NB4 (cell line): ENCODE data around the gene INF2.

Experiments
- MAX ChIP-seq: IDR thresholded peaks from 2 replicates; pipeline ENCODE4 v1.6.1; 2011; ENCODE audit warnings: low read depth, low read length
- MYC ChIP-seq: IDR thresholded peaks from 2 replicates; pipeline ENCODE4 v1.6.1; 2011; ENCODE audit warnings: low read depth, low read length
- POLR2A ChIP-seq: IDR thresholded peaks from 2 replicates; pipeline ENCODE4 v1.6.1; 2011; ENCODE audit warnings: mild to moderate bottlenecking; ENCODE audit not compliant: insufficient read length; ENCODE audit errors: extremely low read depth

DNA sequence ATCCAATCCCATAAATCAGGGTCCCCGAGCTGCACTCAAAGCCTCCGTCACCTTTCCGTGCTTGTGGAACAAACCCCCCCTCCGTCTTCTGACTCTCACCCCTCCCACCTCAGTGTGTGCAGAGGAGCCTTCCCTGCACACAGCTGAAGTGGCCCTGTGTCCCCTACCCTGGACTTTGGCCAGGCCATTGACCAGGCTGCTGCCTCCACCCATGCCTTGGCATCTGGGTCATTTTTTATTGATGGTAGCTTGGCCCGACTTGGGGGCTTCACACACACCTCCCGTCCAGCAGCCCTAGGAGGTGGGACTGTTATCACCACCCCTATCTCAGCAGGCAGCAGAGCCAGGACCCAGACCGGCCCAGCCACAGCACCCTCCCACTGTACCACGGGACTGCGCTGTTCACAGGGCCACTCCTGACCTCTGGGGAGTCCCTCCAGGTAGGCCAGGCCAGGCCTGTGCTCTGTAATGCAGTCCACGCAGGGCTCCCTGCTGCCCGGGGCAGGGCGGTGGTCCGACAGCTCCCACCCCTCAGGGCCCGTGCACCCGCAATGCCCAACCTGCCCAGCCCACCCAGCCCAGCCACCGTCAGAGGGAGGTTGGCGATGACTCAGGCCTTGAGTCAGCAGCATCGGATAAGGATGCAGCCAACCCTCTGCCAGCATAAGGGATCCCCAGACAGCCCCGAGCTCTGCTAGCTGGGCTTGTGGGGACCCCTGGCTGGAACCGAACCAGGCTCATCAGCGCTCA is 9.2 kb upstream of the INF2 start:
- TF ChIP-seq POLR2A (no peak), MYC (no peak), MAX (no peak)
